Suprapubic skin (tissue), 4 donors: ENCODE data around the gene TANC1.

Experiments used
- EP300 ChIP-seq: sonication (generic); formaldehyde crosslinking; IDR thresholded peaks from one replicate; pipeline ENCODE4 v1.6.1; 2017; ENCODE audit warnings: antibody characterized with exemption
- POLR2AphosphoS5 ChIP-seq, 3 donors: sonication (generic); formaldehyde crosslinking; IDR thresholded peaks; one replicate each; pipeline ENCODE4 v1.6.1; 2017; ENCODE audit warnings: antibody characterized with exemption in 3 of 3
- TF ChIP-seq, protein P1 (sequence below), 2 donors: fragments of 200-600 bp in 1 of 2; fragments of 450-650 bp in 1 of 2; sonication (generic) in 1 of 2; IDR thresholded peaks; one replicate each; pipeline ENCODE4 v1.5.1; 2016 to 2019; ENCODE audit warnings: antibody characterized with exemption in 2 of 2, mild to moderate bottlenecking in 1 of 2, moderate library complexity in 1 of 2

GRCh38 chr2:159172403-159172802, 204.0 kb downstream of the TANC1 start:
- TF ChIP-seq, protein P1, sequence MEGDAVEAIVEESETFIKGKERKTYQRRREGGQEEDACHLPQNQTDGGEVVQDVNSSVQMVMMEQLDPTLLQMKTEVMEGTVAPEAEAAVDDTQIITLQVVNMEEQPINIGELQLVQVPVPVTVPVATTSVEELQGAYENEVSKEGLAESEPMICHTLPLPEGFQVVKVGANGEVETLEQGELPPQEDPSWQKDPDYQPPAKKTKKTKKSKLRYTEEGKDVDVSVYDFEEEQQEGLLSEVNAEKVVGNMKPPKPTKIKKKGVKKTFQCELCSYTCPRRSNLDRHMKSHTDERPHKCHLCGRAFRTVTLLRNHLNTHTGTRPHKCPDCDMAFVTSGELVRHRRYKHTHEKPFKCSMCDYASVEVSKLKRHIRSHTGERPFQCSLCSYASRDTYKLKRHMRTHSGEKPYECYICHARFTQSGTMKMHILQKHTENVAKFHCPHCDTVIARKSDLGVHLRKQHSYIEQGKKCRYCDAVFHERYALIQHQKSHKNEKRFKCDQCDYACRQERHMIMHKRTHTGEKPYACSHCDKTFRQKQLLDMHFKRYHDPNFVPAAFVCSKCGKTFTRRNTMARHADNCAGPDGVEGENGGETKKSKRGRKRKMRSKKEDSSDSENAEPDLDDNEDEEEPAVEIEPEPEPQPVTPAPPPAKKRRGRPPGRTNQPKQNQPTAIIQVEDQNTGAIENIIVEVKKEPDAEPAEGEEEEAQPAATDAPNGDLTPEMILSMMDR (IDR thresholded peaks at IDR 0.05): no peak
- TF ChIP-seq EP300 (no peak), POLR2AphosphoS5 (IDR thresholded peaks at IDR 0.05) (no peak)
